Stimulated activated CD8-positive, alpha-beta memory T cell treated with anti-CD3 and anti-CD28 coated beads, Interleukin-15, amount 100 ng/mL, for 4 hours (primary cell): ENCODE data around the gene TAAR1.
"Not testable (repeated sequence)": the region's sequence is repeated elsewhere in the genome, so short reads cannot be mapped to it uniquely, and the experiment has no call there.

Source experiments
- DNase-seq, 2 donors: peaks; one replicate each; pipeline ENCODE4 v3.0.0-alpha.2; 2020; ENCODE audit warnings: low read depth in 2 of 2

TAAR1 gene

DNA sequence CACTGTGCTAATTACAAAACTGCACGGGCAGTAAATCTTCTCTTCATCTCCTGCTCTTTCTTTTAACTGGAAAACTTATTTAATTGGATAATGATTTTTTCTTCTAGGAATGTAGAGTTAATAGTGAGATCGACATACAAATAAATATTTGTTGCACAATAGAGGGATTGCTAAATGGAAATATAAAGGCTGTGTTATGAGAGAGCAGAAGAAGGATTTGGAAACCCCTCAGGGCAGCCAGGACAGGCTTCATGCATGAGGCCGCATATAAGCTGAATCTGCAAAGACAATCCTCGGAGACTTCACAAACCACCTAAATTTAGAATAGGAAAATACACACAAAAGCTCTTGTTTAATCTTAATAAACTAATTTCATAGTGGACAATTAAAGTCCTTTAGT, 2.9 kb upstream of the TAAR1 start:
- no peak for DNase-seq

GRCh38 chr6:132651062-132651461, 7.9 kb downstream of the TAAR1 start:
- DNase-seq, result no peak

GRCh38 chr6:132650429-132650828, 8.6 kb downstream of the TAAR1 start:
- DNase-seq, result no peak

GRCh38 chr6:132648828-132649227, 10.2 kb downstream of the TAAR1 start:
- DNase-seq, result no peak

DNA sequence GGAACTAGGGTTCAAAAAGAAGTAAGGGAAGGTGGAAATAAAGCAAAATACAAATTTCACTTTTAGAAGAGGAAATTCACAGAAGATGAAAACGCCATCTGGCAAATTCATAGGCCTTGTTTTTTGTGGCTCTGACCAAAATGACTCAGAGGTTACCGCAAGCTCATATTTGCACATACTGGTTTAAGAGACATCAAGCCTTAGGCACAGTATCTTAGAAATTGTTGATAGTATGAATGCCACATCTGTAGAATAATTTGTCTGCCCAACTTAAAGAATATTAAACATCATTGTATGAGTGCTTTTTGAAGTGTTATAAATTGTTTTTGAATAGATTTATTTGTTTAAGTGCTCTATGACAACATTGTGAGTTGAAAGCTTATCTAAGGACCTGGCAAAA, 10.6 kb downstream of the TAAR1 start:
- no peak for DNase-seq

DNA sequence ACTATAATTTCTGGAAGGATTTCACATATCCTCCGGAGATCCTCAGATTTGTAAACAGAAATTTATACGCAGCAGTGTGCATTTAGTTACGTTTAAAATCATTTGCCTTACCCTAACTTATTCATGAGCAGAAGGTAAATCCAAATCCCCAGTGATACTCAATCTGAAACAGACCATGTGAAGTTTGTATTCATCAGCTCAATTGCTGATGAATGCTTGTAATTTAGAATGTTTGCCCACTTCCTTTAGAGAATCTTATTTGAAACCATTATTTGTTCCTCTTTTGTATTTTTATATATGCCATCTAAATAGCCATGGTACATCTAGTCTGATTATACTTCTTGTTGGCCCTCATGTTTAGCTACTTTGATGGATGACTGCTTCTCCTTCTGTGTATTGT, 15.4 kb downstream of the TAAR1 start:
- no peak for DNase-seq

- not testable (repeated sequence) for DNase-seq
These were observed 21.8 kb downstream of the TAAR1 start for GRCh38 chr6:132637135-132637534.

GRCh38 chr6:132635906-132636305, 23.1 kb downstream of the TAAR1 start:
- DNase-seq, result not testable (repeated sequence)

DNA sequence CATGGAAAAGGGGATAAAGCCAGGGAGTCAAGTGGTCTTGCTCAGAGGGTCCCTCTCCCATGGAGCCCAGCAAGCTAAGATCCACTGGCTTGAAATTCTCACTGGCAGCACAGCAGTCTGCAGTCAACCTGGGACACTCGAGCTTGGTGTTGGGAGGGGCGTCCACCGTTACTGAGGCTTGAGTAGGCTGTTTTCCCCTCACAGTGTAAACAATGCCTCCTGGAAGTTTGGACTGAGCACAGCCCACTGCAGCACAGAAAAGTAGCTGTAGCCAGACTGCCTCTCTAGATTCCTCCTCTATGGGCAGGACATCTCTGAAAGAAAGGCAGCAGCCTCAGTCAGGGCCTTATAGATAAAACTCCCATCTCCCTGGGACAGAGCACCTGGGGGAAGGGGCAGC, 23.7 kb downstream of the TAAR1 start:
- not testable (repeated sequence) for DNase-seq

GRCh38 chr6:132634796-132635195, 24.2 kb downstream of the TAAR1 start:
- DNase-seq, result no peak

DNA sequence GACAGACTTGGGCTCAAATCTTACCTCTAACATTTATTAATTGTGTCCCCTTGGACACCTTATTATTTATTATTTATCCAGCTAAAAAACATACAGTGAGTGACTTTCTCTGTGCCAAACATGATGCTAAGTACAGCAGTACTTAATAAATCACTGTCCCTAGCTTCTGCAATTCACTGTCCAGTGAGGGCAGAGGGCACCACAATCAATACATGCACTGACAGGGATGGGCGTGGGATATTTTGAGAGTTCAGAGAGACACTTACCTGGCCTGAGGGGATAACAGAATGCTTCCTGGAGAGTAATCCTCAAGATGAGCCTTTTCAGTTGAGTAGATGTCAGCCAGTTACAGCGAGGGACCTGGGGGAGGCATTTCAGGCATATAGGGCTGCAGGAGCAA, 25.6 kb downstream of the TAAR1 start:
- DNase-seq, result no peak

- no peak for DNase-seq
These were observed 34.8 kb downstream of the TAAR1 start, which contains the start of gene TAAR2 for GRCh38 chr6:132624175-132624574. Gene TAAR2 (minus strand): TSS chr6:132624275. CDS start chr6:132624275, 0 bp downstream.

GRCh38 chr6:132623106-132623845, 35.7 kb downstream of the TAAR1 start:
- DNase-seq, result no peak

- DNase-seq, result no peak
These were observed 42.3 kb downstream of the TAAR1 start for GRCh38 chr6:132616677-132617076.

GRCh38 chr6:132614554-132614953, 44.4 kb downstream of the TAAR1 start:
- DNase-seq, result no peak

DNA sequence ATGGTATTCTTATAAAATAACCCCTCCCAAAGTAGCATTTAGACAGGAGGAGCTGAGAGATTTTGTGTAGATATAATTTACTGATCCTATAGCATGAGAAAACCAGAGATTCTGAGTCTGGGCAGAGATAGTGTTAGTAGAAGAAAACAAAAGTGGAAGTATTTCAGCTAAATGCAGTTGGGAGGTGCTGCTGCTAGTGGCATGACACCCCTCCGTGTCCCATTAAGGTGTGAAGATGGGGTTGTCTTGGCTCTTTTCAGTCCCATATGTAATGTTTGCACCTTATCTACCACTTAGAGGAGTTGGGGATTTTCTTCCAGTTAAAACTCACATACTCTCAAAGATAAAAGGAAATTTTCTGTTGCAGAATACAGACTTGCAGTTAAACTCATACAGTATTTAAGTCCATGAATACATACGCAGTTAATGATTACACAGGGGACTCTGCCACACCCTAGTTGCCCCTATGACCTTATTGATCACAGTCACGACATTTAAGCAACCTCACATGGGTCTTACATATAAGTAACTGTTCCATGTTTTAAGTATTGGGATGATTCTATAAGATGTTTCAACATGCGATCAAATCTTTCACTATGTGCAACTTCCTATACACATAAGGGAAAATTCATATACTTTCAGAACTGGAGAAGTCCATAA, 46.4 kb downstream of the TAAR1 start:
- no peak for DNase-seq

DNA sequence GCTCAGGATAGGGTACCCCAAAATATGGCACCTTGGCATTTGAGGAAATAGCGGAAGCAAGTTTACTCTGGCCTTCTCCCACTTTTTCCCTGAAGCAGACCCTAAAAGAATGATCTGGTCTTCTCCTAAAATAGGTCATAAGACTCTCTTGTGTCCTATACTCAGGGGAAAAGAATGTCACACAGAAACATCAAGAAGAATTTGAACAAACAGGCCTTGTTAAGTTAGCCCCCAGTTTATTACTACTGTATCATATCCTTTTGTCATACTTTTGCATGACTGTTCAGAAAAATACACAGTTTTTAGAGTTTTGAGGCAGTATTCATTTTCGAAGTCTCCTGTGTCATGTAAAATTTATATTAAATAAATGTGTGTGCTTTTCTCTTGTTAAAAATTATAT, 47.4 kb downstream of the TAAR1 start:
- no peak for DNase-seq

DNA sequence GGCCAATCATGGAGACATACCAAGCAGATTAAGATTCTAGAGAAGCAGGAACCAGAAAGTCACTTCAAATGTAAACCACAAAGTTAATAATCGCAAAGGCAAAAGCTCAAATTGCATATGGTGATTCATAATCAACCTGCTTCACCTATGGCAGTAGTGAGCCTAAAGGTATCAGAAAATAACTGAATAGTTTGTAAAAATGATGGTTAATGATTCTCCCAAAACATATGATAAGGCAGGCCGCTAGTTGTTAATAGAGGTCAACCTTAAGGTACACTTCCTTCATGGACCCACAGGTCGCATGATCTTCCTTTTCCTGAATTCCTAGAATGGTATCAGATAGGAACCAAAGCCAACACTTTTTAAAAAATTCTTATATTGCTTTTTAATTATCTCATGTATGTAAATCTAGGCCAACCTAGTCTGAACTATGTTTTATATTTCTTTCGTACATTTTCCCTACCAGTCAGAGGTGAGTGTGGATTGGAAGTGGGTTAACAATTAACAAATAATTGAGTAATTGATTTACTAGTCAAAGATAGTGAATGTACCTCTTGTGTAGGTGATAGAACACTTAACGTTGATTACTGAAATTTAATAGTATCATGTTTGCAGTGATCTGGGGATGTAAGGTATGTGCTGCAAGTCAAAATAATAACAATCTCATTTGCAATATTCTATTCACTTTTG, 51.3 kb downstream of the TAAR1 start:
- DNase-seq, result no peak

GRCh38 chr6:132604635-132605152, 54.3 kb downstream of the TAAR1 start:
- DNase-seq, result no peak

GRCh38 chr6:132600900-132601299, 58.1 kb downstream of the TAAR1 start:
- DNase-seq, result not testable (repeated sequence)

GRCh38 chr6:132598473-132598872, 60.5 kb downstream of the TAAR1 start:
- DNase-seq, result no peak

DNA sequence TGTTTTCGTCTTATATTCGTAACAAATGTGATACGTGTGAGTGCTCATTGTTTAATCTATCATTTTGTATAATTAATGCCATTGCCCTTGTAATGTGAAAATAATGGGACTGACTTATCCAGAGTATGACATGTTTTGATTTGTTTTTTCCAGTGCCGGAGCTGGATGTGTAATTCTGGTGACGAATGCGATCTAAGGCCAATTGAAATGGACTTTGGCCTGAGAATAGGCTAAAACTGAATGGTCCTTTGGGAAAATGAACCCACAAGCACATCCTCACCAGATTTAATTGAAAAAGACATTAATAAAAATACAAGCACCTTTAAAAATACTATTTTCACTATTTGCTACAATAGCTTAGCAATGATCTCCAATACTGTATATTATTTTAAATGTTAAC, 62.8 kb downstream of the TAAR1 start:
- DNase-seq, result no peak
